Stimulated activated CD8-positive, alpha-beta memory T cell treated with anti-CD3 and anti-CD28 coated beads, Interleukin-2, amount 100 ng/mL, for 1 hour (primary cell): ENCODE data around the gene KIFC1.
A peak's percentile ranks its signal among the peaks of the same experiment; 100 is the strongest.
"Not testable (repeated sequence)": the region's sequence is repeated elsewhere in the genome, so short reads cannot be mapped to it uniquely, and the experiment has no call there.

ENCODE experiments used
- DNase-seq, 2 donors: peaks; one replicate each; pipeline ENCODE4 v3.0.0-alpha.2; 2020; ENCODE audit warnings: low read depth in 2 of 2

Gene KIFC1, protein sequence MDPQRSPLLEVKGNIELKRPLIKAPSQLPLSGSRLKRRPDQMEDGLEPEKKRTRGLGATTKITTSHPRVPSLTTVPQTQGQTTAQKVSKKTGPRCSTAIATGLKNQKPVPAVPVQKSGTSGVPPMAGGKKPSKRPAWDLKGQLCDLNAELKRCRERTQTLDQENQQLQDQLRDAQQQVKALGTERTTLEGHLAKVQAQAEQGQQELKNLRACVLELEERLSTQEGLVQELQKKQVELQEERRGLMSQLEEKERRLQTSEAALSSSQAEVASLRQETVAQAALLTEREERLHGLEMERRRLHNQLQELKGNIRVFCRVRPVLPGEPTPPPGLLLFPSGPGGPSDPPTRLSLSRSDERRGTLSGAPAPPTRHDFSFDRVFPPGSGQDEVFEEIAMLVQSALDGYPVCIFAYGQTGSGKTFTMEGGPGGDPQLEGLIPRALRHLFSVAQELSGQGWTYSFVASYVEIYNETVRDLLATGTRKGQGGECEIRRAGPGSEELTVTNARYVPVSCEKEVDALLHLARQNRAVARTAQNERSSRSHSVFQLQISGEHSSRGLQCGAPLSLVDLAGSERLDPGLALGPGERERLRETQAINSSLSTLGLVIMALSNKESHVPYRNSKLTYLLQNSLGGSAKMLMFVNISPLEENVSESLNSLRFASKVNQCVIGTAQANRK

DNA sequence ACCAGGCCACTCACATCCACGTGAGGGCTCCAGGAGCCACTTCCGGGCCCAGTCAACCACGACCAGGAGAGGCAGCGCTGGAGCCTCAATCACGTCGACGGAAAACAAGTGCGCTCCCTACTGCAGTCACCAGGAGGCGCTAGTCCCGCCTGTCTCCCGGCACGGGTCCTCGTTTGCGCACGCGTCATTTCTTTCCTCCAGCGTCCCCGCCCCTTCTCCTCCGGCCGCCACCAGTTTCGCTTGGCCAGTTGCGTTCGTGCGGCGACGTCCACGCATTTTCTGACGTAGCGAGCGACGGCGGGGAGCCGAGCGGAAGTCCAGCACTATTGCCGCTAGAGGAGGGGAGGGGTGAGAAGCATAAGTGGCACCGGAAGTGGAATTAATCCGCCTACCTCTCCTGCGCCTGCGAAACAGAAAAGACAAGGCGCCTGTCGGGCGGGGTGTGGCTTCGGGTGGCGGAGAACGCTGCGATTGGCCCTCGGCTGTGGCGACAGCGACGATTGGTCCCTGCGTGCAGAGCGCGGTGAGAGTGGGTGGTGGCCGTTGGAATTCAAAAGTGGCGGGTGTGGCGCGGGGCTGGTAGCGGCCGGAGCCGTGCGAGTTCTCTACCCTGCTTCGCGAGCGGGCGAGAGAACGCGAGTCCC, at the start of gene KIFC1:
TSS of gene KIFC1 (plus strand) at position 546 of the 644 bp plus-strand sequence. CDS start 163 bp downstream, outside the sequence.
- DNase-seq: peak; percentile 98

DNA sequence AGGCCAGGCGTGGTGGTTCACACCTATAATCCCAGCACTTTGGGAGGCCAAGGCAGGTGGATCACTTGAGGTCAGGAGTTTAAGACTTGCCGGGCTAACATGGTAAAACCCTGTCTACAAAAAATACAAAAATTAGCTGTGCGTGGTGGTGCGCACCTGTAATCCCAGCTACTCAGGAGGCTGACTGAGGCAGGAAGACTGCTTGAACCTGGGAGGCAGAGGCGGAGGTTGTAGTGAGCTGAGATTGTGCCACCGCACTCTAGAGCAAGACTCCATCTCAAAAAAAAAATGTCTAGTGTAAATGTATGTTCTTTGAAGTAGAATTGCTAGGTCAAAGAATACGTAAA, 48.0 kb upstream of the KIFC1 start:
- DNase-seq: not testable (repeated sequence)

DNA sequence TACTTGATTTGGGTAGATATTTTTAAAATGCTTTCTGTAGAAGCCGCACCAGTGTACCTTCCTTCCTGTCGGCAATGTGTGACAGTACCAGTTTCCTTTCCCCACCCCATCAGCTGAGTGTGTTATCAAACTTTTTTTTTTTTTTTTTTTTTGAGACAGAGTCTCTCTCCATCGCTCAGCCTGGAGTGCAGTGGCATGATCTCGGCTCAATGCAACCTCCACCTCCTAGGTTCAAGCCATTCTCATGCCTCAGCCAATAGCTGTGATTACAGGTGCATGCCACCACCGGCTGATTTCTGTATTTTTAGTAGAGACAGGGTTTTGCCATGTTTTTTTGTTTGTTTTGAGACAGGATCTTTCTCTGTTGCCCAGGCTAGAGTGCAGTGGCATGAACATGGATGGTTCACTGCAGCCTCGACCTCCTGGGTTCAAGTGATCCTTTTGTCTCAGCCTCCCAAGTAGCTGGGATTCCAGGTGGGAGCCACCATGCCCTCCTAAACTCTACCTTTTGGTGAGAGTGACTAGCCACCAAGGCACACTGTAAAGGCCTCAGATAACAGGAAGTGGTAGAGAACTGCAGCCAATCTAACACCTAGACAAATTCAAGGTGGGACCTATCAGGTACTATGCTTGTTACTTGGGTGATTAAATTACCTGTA, 47.5 kb upstream of the KIFC1 start:
- peak; percentile 9 to 45 for DNase-seq

DNA sequence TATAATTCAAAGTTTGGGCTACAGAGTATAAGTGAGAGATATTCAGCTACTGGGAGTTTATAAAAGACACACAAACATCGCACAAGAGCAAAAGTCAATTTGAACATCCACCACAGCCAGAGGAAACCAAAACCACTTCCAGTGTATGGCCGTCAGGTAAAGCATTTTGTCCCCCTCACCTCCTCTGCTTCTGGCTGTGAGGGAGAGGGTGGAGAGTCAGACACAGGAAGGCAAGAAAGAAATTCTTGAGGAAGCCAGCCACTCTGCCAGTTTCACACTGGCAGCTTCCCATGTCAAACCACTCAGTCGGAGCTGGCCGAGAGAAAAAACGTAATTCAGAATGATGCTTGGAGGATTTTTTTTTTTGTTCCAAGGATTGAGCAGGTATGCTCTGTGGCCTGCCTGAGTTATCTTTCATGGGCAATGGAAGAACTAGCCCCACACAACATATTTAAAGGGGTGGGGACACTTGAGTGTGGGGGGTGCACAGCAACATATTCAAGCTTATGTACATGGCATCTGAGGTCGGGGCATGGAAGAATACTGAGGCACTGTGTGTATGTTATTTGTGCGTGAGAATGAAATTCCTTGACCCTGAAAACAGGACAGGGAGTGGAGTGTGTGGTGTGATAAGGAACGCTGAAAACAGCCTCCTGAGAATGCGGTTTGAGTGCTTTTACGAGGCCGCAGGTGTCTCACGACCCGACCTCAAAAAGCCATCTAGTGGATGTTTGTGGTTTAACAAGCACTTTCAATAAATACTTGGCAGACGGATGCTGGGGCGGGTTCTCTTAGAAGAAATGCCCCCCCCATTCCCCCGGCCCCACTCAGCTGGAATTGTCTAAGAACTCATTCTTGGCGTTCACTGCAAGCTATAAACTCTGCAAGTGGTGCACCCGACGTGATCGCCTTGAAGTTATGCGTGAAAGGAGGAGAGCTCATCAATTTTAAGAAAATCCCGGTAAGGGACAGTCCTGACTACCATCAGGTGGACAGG, 46.6 kb upstream of the KIFC1 start:
- peak; percentile 43 to 45 for DNase-seq

DNA sequence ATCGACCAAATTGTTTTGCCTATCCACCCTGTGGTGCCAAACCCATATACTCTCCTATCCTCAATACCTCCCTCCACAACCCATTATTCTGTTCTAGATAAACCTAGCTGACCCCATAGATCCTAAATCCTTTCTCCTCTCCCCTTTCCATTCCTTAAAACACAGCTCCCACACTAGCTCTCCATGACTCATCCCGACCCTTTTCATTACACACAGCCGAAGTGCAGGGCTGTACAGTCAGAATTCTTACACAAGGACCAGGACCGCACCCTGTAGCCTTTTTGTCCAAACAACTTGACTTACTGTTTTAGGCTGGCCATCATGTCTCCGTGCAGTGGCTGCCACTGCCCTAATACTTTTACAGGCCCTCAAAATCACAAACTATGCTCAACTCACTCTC, 44.7 kb upstream of the KIFC1 start:
- DNase-seq: not testable (repeated sequence)

DNA sequence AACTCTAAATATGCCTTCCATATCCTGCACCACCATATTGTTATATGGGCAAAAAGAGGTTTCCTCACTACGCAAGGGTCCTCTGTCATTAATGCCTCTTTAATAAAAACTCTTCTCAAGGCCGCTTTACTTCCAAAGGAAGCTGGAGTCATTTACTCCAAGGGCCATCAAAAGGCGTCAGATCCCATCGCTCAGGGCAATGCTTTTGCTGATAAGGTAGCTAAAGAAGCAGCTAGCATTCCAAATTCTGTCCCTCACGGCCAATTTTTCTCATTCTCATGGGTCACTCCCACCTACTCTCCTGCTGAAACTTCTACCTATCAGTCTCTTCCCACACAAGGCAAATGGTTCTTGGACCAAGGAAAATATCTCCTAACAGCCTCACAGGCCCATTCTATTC, 43.8 kb upstream of the KIFC1 start:
- DNase-seq: no peak

DNA sequence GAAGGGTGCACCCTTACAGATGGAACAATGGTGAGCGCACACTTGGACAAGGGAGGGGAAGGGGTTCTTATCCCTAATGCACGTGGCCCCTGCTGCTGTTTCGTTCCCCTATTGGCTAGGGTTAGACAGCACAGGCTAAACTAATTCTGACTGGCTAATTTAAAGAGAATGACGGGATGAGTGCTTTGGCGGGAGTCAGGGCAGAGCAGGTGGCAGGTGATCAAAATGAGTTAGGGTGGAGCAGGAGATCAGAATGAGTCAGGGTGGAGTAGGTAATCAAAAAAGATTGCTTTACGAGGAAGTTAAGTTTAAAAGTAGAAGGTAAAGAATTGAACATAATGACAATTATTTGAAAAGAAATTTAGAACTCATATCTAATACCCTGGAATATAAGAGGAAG, 35.8 kb upstream of the KIFC1 start:
- not testable (repeated sequence) for DNase-seq

DNA sequence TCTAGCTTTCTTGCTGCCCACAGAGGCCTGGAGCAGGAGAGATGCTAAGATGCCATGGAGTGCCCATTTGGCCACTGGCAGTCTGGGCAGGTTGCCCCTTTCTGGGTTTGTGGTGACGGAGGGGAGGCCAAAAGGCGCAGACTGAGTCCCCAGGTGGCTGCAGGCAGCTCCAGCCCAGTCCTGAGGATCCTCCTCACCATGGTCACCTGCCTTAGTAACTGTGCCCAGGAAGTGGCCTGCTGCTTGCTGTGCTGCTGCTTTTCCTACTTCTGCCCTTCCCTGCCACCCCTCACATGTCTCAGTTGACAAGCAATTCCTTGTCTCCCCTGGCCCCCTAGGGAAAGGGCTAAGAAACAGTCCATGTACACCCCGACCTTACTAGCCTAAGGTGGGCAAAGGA, 35.3 kb upstream of the KIFC1 start:
- no peak for DNase-seq

DNA sequence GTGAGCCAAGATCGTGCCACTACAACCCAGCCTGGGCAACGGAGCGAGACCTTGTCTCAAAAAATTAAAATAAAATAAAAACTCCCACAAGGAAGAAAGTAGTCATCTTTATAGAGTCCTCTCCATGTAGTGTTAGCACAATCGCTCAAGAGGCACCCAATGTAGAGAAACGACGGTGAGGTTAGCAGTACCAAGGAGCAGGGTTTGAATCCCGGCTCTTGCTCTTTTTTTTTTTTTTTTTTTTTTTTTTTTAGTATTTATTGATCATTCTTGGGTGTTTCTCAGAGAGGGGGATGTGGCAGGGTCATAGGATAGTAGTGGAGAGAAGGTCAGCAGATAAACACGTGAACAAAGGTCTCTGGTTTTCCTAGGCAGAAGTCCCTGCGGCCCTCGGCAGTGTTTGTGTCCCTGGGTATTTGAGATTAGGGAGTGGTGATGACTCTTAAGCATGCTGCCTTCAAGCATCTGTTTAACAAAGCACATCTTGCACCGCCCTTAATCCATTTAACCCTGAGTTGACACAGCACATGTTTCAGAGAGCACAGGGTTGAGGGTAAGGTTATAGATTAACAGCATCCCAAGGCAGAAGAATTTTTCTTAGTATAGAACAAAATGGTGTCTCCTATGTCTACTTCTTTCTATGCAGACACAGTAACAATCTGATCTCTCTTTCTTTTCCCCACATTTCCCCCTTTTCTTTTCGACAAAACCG, 34.3 kb upstream of the KIFC1 start:
- not testable (repeated sequence) for DNase-seq

DNA sequence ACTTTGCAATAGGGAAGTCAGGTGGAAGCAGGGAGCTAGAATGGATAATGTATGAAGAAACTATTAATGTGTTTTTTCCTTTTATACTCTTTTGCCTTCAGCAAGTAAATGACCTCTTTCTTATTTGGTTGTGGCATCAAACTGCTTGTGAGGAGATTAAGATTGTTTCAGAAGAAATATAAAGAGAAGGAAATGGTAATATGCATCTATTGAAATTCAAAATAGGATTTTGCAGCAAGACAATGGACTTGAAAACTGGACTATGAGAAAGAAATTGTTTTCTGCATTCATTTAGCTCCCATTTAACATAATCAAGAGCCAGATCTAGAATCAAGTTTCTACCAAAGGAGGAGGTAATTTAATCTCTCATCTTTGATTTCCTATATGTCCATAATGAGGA, 32.3 kb upstream of the KIFC1 start:
- DNase-seq: no peak

DNA sequence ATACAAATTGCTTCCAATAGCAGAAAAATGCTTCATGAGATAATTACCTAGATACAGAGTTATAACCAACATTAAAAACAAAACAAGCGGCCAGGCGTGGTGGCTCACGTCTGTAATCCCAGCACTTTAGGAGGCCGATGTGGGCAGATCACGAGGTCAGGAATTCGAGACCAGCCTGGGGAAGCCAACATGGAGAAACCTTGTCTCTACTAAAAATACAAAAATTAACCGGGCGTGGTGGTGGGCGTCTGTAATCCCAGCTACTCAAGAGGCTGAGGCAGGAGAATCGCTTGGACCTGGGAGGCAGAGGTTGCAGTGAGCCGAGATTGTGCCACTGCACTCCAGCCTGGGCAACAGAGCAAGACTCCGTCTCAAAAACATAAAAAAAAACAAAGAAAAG, 28.1 kb upstream of the KIFC1 start:
- DNase-seq: not testable (repeated sequence)

DNA sequence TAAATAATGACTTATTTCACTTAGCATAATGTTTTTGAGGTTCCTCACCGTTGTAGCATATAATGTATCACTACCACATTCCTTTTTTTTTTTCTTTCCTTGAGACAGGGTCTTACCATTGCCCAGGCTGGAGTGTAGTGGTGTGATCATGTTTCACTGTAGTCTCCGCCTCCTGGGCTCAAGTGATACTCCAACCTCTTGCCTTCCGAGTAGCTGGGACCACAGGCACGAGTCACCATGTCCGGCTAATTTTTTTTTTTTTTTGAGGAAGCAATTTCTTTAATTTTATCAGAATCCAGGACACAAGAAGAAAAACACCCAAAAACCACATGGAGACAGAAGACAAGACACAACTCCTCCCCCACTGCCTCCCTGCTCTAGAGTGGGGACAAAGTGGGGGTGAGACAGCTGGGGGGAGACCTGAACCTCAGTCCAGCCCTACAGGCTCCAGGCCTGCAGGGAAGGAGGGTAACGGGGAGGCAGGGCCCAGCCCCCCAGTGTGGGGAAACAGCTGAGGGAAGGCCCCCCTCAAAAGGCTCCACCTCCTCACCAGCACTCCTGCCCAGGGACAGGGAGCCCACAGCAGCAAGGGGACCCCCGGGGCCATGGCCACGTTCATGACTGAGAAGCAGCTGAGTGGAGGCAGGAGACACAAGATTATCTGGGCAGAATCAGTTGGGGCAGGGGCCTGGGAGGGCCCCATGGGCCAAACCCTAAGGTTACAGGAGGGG, 27.0 kb upstream of the KIFC1 start:
- not testable (repeated sequence) for DNase-seq

DNA sequence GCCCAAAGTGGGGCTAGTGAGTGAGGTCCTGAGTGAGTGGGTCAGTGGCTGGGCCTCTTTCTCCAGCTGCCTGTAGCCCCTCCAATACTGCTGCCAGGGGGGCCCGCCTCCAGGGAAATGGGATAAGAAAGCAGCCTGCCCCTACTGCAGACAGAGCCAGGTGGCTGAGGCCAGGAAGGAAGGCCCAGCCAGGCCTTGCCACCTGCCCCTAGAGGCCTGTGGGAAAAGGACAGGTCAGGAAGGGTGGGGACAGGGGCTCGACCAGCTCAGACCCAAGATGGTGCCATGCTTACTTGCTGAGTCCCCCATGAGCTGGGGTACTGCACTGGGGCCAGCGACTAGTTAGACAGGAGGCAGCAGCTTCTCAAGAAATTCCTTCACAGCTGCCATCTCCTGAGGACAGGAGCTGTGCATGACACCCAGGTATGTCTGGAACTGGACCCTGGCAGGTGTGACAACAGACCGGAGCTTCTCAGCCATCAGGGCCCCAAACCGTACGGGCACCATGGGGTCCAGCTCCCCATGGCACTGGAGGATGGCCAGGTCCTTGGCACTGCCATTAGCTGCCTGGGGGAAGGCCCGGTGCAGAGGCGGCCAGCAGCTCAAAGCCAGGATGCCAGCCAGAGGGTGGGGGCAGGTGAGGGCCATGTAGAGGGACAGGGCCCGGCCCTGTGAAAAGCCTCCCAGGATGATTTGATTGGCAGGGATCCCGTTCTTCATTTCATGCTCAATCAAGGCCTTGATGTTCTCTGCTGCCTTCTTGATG, 26.2 kb upstream of the KIFC1 start:
- DNase-seq: not testable (repeated sequence)

DNA sequence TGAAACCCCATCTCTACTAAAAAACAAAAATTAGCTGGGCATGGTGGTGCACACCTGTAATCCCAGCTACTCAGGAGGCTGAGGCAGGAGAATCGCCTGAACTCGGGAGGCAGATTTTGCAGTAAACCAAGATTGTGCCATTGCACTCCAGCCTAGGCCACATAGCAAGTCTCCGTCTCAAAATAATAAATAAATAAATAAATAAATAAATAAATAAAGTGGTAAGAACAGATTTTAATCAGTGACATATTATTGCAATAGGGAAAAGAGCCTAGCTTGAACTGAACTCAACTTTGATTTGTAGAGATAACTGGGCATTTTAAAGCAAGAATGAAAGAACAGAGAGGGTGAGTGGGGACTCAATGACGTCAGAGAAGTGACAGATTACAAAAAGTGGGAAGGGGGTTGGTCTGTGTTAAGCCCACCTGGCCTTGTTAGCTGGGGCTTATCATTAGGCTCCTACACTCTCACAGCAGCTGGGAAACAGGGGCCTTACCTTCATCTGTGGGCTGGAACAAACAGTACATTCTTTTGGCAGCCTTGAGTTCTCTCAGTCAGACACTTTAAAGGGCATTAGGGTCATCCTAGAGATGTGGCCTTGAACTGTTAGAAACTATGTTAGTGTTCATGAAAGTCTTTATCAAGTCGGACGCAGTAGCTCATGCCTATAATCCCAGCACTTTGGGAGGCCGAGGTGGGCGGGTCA, 24.5 kb upstream of the KIFC1 start:
- no peak for DNase-seq

DNA sequence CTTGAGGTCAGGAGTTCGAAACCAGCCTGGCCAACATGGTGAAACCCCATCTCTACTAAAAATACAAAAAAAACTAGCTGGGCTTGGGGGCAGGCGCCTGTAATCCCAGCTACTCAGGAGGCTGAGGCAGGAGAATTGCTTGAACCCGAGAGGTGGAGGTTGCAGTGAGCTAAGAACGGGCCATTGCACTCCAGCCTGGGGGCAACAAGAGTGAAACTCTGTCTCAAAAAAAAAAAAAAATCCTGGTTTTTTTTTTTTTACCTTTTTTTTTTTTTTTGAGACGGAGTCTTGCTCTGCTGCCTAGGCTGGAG, 24.0 kb upstream of the KIFC1 start:
- not testable (repeated sequence) for DNase-seq

DNA sequence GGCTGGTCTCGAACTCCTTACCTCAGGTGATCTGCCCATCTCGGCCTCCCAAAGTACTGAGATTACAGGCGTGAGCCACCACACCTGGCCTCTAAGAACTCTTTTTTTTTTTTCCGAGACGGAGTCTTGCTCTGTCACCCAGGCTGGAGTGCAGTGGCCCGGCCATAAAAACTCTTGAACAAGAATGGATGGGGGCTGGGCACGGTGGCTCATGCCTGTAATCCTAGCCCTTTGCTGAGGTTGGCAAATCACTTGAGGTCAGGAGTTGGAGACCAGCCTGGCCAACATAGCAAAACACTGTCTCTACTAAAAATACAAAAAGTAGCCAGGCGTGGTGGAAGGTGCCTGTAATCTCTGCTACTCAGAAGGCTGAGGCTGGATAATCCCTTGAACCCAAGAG, 19.7 kb upstream of the KIFC1 start:
- not testable (repeated sequence) for DNase-seq

DNA sequence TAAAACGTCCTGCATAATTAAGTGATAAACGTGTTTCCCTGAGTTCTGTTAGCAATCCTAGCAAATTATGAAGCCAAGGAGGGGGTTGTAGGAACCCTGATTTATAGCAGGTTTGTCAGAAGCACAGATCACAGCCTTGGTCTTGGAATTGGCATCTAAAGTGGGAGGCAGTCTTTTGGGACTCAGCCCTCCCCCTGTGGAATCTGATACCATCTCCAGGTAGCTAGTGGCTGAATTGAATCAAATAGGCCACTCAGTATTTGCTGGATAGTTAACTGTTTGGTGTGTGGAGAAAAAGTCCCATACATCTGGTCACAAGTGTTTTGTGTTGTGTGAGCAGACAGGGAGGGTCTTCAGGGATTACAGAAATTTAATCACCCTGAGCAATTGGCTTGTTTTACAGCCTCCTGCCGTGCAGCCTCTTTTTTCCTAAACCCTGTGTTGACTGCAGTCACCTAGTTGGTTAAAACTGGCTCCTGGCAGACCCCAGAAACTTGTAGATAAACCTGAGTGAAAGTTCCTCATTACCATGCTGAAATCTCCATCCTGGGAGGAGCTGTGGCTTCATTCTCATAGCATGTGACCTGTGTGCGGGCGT, 19.0 kb upstream of the KIFC1 start:
- no peak for DNase-seq
